GM12878 (cell line): ENCODE results near the gene TMCC2. TPM values are rescaled to one million over a fixed set of nuclear protein-coding genes. Genes with fewer than 3 reads are reported as not detected.

Experiments
- ATAC-seq: fragments of 200-7000 bp; cut with Tn5 transposase; 3 replicates; pipeline ENCODE4 v1.9.1; 2020; ENCODE audit warnings: mild to moderate bottlenecking, moderate library complexity
- BruUV-seq: library from RNA; stranded (reverse); fragments of 400-500 nt; replicated peaks from 2 replicates; lab custom pipeline; 2021; lab: Mats Ljungman, UMichigan
- CTCF ChIA-PET: fragments of 300-600 bp; sonication (Branson Sonifier 250); formaldehyde crosslinking; extraction: SDS; loops from one replicate; lab custom pipeline; 2021; ENCODE audit warnings: inconsistent platforms; lab: Yijun Ruan, JAX
- POLR2A ChIA-PET: fragments of 350-600 bp; formaldehyde crosslinking; extraction: SDS; loops from one replicate; lab custom pipeline; 2021; ENCODE audit warnings: inconsistent platforms; lab: Charles Lee
- RAD21 ChIA-PET: fragments of 300-600 bp; sonication (Branson Sonifier 250); formaldehyde crosslinking; loops from one replicate; lab custom pipeline; 2023; ENCODE audit warnings: antibody characterized with exemption; ENCODE audit not compliant: unreplicated experiment; lab: Charles Lee
- SMC1A ChIA-PET: fragments of 300-600 bp; sonication (Branson Sonifier 250); formaldehyde crosslinking; loops from one replicate; lab custom pipeline; 2023; ENCODE audit not compliant: unreplicated experiment, uncharacterized antibody; lab: Charles Lee
- DNase-seq: peaks from one replicate; pipeline ENCODE4 v3.0.0-alpha.2; 2011; ENCODE audit warnings: low read depth, low spot score
- FAIRE-seq: peaks from 3 replicates; lab custom pipeline; 2011; peaks lifted over from hg19 to GRCh38; lab: Jason Lieb, UNC
- H2AFZ ChIP-seq: 2 replicates; pipeline ENCODE4 v1.6.0; 2011; ENCODE audit warnings: low read depth, low read length, control low read depth; ENCODE audit not compliant: control insufficient read depth
- H3K27ac ChIP-seq: 2 replicates; pipeline ENCODE4 v1.5.1; 2011; ENCODE audit warnings: control low read depth; ENCODE audit not compliant: control insufficient read depth, insufficient read depth
- H3K27me3 ChIP-seq, 2 experiments: replicated peaks in 1 of 2; 2 replicates each; pipeline versions ENCODE4 v1.6.0 to v1.6.1; 2011; ENCODE audit warnings: low read length in 1 of 2; ENCODE audit not compliant: control insufficient read depth in 2 of 2, insufficient read depth in 2 of 2
- H3K36me3 ChIP-seq, 2 experiments: 2 replicates each; pipeline ENCODE4 v1.5.1; 2011; ENCODE audit warnings: low read length in 1 of 2; ENCODE audit not compliant: control insufficient read depth in 2 of 2, insufficient read depth in 2 of 2
- H3K4me1 ChIP-seq: 2 replicates; pipeline ENCODE4 v1.6.1; 2011; ENCODE audit warnings: mild to moderate bottlenecking, low read length, moderate library complexity, mixed read lengths; ENCODE audit not compliant: control insufficient read depth, insufficient read depth
- H3K4me2 ChIP-seq: 2 replicates; pipeline ENCODE4 v1.6.0; 2011; ENCODE audit warnings: control low read depth; ENCODE audit not compliant: control insufficient read depth, insufficient read depth
- H3K4me3 ChIP-seq: fragments of 200-600 bp; sonication (generic); 2 replicates; pipeline ENCODE4 v1.5.1; 2016
- H3K79me2 ChIP-seq: 2 replicates; pipeline ENCODE4 v1.6.0; 2011; ENCODE audit warnings: low read length; ENCODE audit not compliant: control insufficient read depth, insufficient read depth
- H3K9ac ChIP-seq: 2 replicates; pipeline ENCODE4 v1.8.0; 2011; ENCODE audit warnings: low read length, control low read depth, mixed read lengths; ENCODE audit not compliant: control insufficient read depth, insufficient read depth
- H3K9me3 ChIP-seq: replicated peaks from 3 replicates; pipeline ENCODE4 v1.5.1; 2011; ENCODE audit warnings: mild to moderate bottlenecking, low read length; ENCODE audit not compliant: control insufficient read depth, insufficient read depth
- H4K20me1 ChIP-seq: 2 replicates; pipeline ENCODE4 v1.6.0; 2011; ENCODE audit not compliant: control insufficient read depth, insufficient read depth
- ATF7 ChIP-seq: fragments of 450-650 bp; IDR thresholded peaks from 2 replicates; pipeline ENCODE4 v1.6.1; 2016; ENCODE audit warnings: low read depth, mild to moderate bottlenecking
- CEBPB ChIP-seq, 2 experiments: fragments of 150-350 bp in 1 of 2; IDR thresholded peaks; 2 replicates each; pipeline ENCODE4 v1.6.1; 2012 to 2014; ENCODE audit warnings: low read depth in 2 of 2, low read length in 2 of 2, borderline replicate concordance in 1 of 2, inconsistent platforms in 1 of 2
- EGR1 ChIP-seq, 2 experiments: IDR thresholded peaks; 1 replicate in 1 of 2; 2 replicates in 1 of 2; pipeline ENCODE4 v1.6.1; 2011 to 2012; ENCODE audit warnings: low read depth in 2 of 2, low read length in 2 of 2, borderline replicate concordance in 1 of 2, mild to moderate bottlenecking in 1 of 2, moderate library complexity in 1 of 2
- EZH2 ChIP-seq: IDR thresholded peaks from 2 replicates; pipeline ENCODE4 v1.6.1; 2012; ENCODE audit warnings: low read depth, mild to moderate bottlenecking, control low read depth, inconsistent platforms, low read length, borderline replicate concordance; ENCODE audit not compliant: control insufficient read depth
- FOS ChIP-seq: IDR thresholded peaks from 3 replicates; pipeline ENCODE4 v1.6.1; 2011; ENCODE audit warnings: borderline replicate concordance; ENCODE audit not compliant: insufficient read length; ENCODE audit errors: extremely low read depth
- MEF2A ChIP-seq: IDR thresholded peaks from 2 replicates; pipeline ENCODE4 v1.6.1; 2011; ENCODE audit warnings: low read depth, mild to moderate bottlenecking, low read length, moderate library complexity; ENCODE audit not compliant: insufficient read depth
- MEF2B ChIP-seq: fragments of 450-650 bp; IDR thresholded peaks from 2 replicates; pipeline ENCODE4 v1.6.1; 2018; ENCODE audit warnings: mild to moderate bottlenecking, moderate library complexity; ENCODE audit not compliant: partially characterized antibody, poor library complexity, severe bottlenecking
- NBN ChIP-seq: fragments of 450-650 bp; IDR thresholded peaks from 2 replicates; pipeline ENCODE4 v1.6.1; 2016
- NR2C1 ChIP-seq: fragments of 450-650 bp; IDR thresholded peaks from 2 replicates; pipeline ENCODE4 v1.6.1; 2017; ENCODE audit warnings: antibody characterized with exemption, mild to moderate bottlenecking, moderate library complexity
- POU2F2 ChIP-seq: IDR thresholded peaks from 3 replicates; pipeline ENCODE4 v1.6.1; 2011; ENCODE audit warnings: low read depth, mild to moderate bottlenecking, low read length, borderline replicate concordance
- RFX5 ChIP-seq: IDR thresholded peaks from 2 replicates; pipeline ENCODE4 v1.6.1; 2011; ENCODE audit warnings: low read depth, low read length, improper control_type of control experiment
- SREBF2 ChIP-seq: IDR thresholded peaks from 2 replicates; pipeline ENCODE4 v1.6.1; 2012; ENCODE audit warnings: mild to moderate bottlenecking, low read length
- WRNIP1 ChIP-seq: IDR thresholded peaks from 2 replicates; pipeline ENCODE4 v1.6.1; 2011; ENCODE audit warnings: low read depth, low read length, improper control_type of control experiment, borderline replicate concordance
- ZNF687 ChIP-seq: fragments of 450-650 bp; IDR thresholded peaks from 2 replicates; pipeline ENCODE4 v1.6.1; 2017; ENCODE audit warnings: mild to moderate bottlenecking, moderate library complexity
- ZSCAN29 ChIP-seq: fragments of 450-650 bp; IDR thresholded peaks from 2 replicates; pipeline ENCODE4 v1.6.1; 2017; ENCODE audit warnings: mild to moderate bottlenecking, moderate library complexity
- WGBS: methylation state at CpG from one replicate; pipeline ENCODE4 v1.1.6; 2016; ENCODE audit warnings: low lambda C conversion rate; ENCODE audit not compliant: insufficient replicate concordance, insufficient coverage; ENCODE audit errors: missing lambda C conversion rate; 5-methylcytosine and 5-hydroxymethylcytosine counted together
- in situ Hi-C: fragments of 300-500 bp; cut with MboI; formaldehyde crosslinking; loops from 9 replicates; pipeline ENCODE4 v1.14.3; 2018; ENCODE audit warnings: mixed read lengths
- intact Hi-C: fragments of 100-400 bp; cut with micrococcal nuclease; formaldehyde crosslinking; loops from one replicate; pipeline ENCODE4 v1.14.2; 2022; ENCODE audit not compliant: unreplicated experiment
- polyA plus RNA-seq, 11 experiments: library from polyadenylated mRNA; depleted of rRNA in 4 of 11; unstranded in 6 of 11; stranded (reverse) in 5 of 11; fragments of >200 nt; fragmentation: Nextera tagmentation in 4 of 11; fragmentation: Illumina TruSeq in 1 of 11; extraction: Ambion mirVana in 4 of 11; extraction: Trizol in 1 of 11; gene quantifications; 1 replicate in 1 of 11; 2 replicates in 10 of 11; pipeline versions ENCODE4 v1.2.1 to v1.2.3, GENCODE V29; 2011 to 2016; ENCODE audit warnings: inconsistent platforms in 2 of 11, missing spikeins in 2 of 11, low read depth in 1 of 11
- total RNA-seq, 4 experiments: library from RNA; depleted of rRNA in 3 of 4; stranded (reverse); fragments of >200 nt in 3 of 4; fragmentation: Illumina TruSeq in 1 of 4; extraction: Trizol in 1 of 4; gene quantifications; 2 replicates each; pipeline versions ENCODE4 v1.2.1 to v1.2.3, GENCODE V29; 2013 to 2021

Gene TMCC2
- total and polyA plus RNA-seq, 10 of the 15 experiments (the other 5 are each of a cell fraction or from before 2014, with no cell fraction given): 0.06 to 2.3 (median 0.76) TPM

DNA sequence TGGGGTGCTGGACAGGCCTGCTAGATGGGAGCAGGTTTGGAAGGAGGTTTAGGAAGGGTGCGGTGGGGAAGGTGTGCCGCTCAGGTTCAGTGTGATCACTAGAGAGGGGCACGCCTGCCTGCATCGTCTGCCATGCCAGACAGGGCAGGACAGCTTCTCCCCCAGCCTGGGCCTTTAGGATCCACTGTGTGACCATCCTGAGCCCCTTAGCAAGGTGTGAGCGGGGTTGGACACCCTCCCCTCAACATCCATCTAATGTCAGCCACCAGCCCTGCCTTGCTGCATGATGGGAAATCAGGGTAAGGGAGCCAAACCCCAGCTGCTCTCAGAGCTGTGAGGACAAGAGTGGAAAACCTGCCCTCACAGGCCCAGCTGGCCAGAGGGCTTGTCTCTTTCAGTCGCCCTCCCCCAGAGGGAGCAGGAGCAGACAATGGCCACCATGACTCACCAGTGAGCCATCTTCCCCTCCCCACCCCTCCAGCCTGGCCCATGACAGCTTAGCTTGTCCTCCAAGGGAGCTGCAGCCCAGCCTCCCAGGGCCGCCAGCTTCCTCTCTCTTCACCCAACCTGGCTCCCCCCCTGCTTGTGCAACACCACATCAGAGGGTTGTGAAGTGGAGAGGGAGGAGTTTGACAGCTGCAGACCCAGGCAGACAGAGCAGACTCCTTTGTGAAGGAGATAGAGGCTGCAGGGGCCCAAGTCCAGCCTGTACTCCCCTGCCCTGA is 56.8 kb downstream of the TMCC2 start (continued):
- TF ChIP-seq ZNF687 (peak; percentile 91; the same call in 1 of the 2 replicates), CEBPB (IDR thresholded peaks at IDR 0.05; ENCODE audit: borderline replicate concordance in 1 of 2, low read depth in 2 of 2, low read length in 2 of 2) (peak in 1 of 2 experiments; percentile 67; a peak in 1 of 4 replicates)
- TF ChIP-seq, all 136 proteins: peak for 30

GRCh38 chr1:205285381-205286101 is 57.8 kb downstream of the TMCC2 start:
- H3K4me3 ChIP-seq: peak overlapping the region; percentile 32; the same call in 1 of the 2 replicates
- H3K27me3 ChIP-seq: no peaks in the 10 kb centered on the region; a peak in 1 of 4 replicates
- H3K4me1 ChIP-seq: peaks cover 55% of the 10 kb centered on the region
- peak; percentile 62 for ATAC-seq
- RAD21 ChIA-PET: interaction anchor here (0.7 to 9.4 kb wide), 19 partner anchors 9 to 1509 kb away, joined by 3 to 527 read pairs (median 4); partner anchors contain the start of gene NUAK2
- in situ Hi-C loops: no loop called here
- DNase-seq: peak; percentile 76
- no peak overlapping the region for H2AFZ ChIP-seq
- no peaks in the 10 kb centered on the region for H3K9me3 ChIP-seq
- POLR2A ChIA-PET: interaction anchor here (0.6 to 9.0 kb wide), 14 partner anchors 9 to 348 kb away, joined by 3 to 151 read pairs (median 6); partner anchors contain the start of gene NUAK2
- peak overlapping the region; percentile 28; the same call in 1 of the 2 replicates for H3K9ac ChIP-seq
- FAIRE-seq: peak; percentile 68
- WGBS: 16% methylated on average over 12 of the region's 12 CpGs
- H3K27ac ChIP-seq: peak overlapping the region; percentile 38
- CTCF ChIA-PET: interaction anchor here (0.6 to 59.5 kb wide), 7 partner anchors 15 to 200 kb away, joined by 3 to 2333 read pairs (median 9); partner anchors contain the start of genes NUAK2 and TMCC2
- H3K36me3 ChIP-seq: no peaks in the 10 kb centered on the region
- SMC1A ChIA-PET: interaction anchor here (1.0 to 25.9 kb wide), 8 partner anchors 9 to 200 kb away, joined by 3 to 1445 read pairs (median 4); partner anchors contain the start of gene NUAK2
- no peaks in the 10 kb centered on the region for H3K79me2 ChIP-seq
- intact Hi-C loops: loop anchor here (1.0 to 10.0 kb wide), 5 partner anchors 28 to 772 kb away; partner anchors contain the start of genes ELK4 and NUAK2
- peak overlapping the region; percentile 71 for H3K4me2 ChIP-seq
- TSS peak; percentile 84 for BruUV-seq
- no peaks in the 10 kb centered on the region; the same call in 1 of the 2 replicates for H4K20me1 ChIP-seq
- TF ChIP-seq ZSCAN29 (no peak), NBN (peak; percentile 94), SREBF2 (peak; percentile 26; the same call in 1 of the 2 replicates), EZH2 (no peak), POU2F2 (0 out of 3 replicates have a peak, but pooled peaks have one; percentile 10), RFX5 (no peak), ATF7 (peak; percentile 63), MEF2A (peak; percentile 66; the same call in 1 of the 2 replicates), NR2C1 (no peak), FOS (no peak), MEF2B (peak; percentile 18), WRNIP1 (no peak), EGR1 (IDR thresholded peaks at IDR 0.05; ENCODE audit: borderline replicate concordance in 1 of 2, low read depth in 2 of 2, low read length in 2 of 2) (no peak)
